Neural crest cell (in vitro differentiated cells): ENCODE measurements around the gene NRGN. TPM values are rescaled to one million over a fixed set of nuclear protein-coding genes. Genes with fewer than 3 reads are reported as not detected.

ENCODE experiments used
- DNase-seq: peaks from one replicate; pipeline ENCODE4 v3.0.0; 2021; ENCODE audit warnings: low read depth, mixed read lengths, low spot score
- H3K27ac Mint-ChIP-seq: one replicate; pipeline ENCODE4 v1.8.0; 2021; ENCODE audit warnings: mild to moderate bottlenecking, mixed read lengths; ENCODE audit not compliant: unreplicated experiment
- H3K27me3 Mint-ChIP-seq: 2 replicates; pipeline ENCODE4 v1.8.0; 2021; ENCODE audit warnings: low read depth, mild to moderate bottlenecking, mixed read lengths
- H3K36me3 Mint-ChIP-seq: 2 replicates; pipeline ENCODE4 v1.8.0; 2021; ENCODE audit warnings: low read depth, mild to moderate bottlenecking, mixed read lengths
- H3K4me1 Mint-ChIP-seq: 2 replicates; pipeline ENCODE4 v1.8.0; 2021; ENCODE audit warnings: mixed read lengths
- H3K4me3 Mint-ChIP-seq: one replicate; pipeline ENCODE4 v1.8.0; 2021; ENCODE audit warnings: mild to moderate bottlenecking, mixed read lengths
- H3K9me3 Mint-ChIP-seq: 2 replicates; pipeline ENCODE4 v1.8.0; 2021; ENCODE audit warnings: mixed read lengths
- CTCF ChIP-seq: fragments of 200-600 bp; sonication (generic); conservative IDR thresholded peaks from 2 replicates; pipeline ENCODE4 v1.5.0; 2021; ENCODE audit warnings: antibody characterized with exemption, mild to moderate bottlenecking
- total RNA-seq: library from RNA; stranded (reverse); gene quantifications from 2 replicates; pipeline ENCODE4 v1.2.1, GENCODE V29; 2021

The NRGN gene
- total RNA-seq, 1 donor from 2014 or later = 30.3 TPM

GRCh38 chr11:124712392-124712791, 27.4 kb upstream of the NRGN start:
- Mint-ChIP-seq H3K36me3 (peaks cover 3% of the 10 kb centered on the region), H3K27me3 (peaks cover 27% of the 10 kb centered on the region), H3K4me3 (no peak overlapping the region), H3K9me3 (peaks cover 3% of the 10 kb centered on the region), H3K4me1 (no peaks in the 10 kb centered on the region), H3K27ac (no peak overlapping the region)
- no peak for TF ChIP-seq CTCF
- DNase-seq = no peak

GRCh38 chr11:124716591-124716990, 23.2 kb upstream of the NRGN start:
- no peaks in the 10 kb centered on the region for H3K36me3 Mint-ChIP-seq
- H3K4me1 Mint-ChIP-seq = peaks cover 14% of the 10 kb centered on the region
- H3K27me3 Mint-ChIP-seq = peaks cover 69% of the 10 kb centered on the region
- H3K9me3 Mint-ChIP-seq = no peaks in the 10 kb centered on the region
- no peak for DNase-seq
- H3K27ac Mint-ChIP-seq = no peak overlapping the region
- TF ChIP-seq CTCF = no peak
- H3K4me3 Mint-ChIP-seq = no peak overlapping the region

GRCh38 chr11:124717421-124717785, 22.3 kb upstream of the NRGN start:
- Mint-ChIP-seq H3K27ac (no peak overlapping the region), H3K36me3 (no peaks in the 10 kb centered on the region), H3K27me3 (peaks cover 76% of the 10 kb centered on the region), H3K4me3 (peak overlapping the region; percentile 70), H3K9me3 (no peaks in the 10 kb centered on the region), H3K4me1 (peaks cover 22% of the 10 kb centered on the region)
- TF ChIP-seq CTCF = no peak
- DNase-seq = no peak

- H3K27ac Mint-ChIP-seq = no peak overlapping the region
- no peaks in the 10 kb centered on the region for H3K9me3 Mint-ChIP-seq
- peaks cover 28% of the 10 kb centered on the region for H3K4me1 Mint-ChIP-seq
- no peaks in the 10 kb centered on the region for H3K36me3 Mint-ChIP-seq
- H3K27me3 Mint-ChIP-seq = peaks cover 83% of the 10 kb centered on the region
- TF ChIP-seq CTCF = no peak
- H3K4me3 Mint-ChIP-seq = peak overlapping the region; percentile 70
- no peak for DNase-seq
Measured at GRCh38 chr11:124717786-124718651, 21.7 kb upstream of the NRGN start.

- H3K27me3 Mint-ChIP-seq = peaks cover 81% of the 10 kb centered on the region
- TF ChIP-seq CTCF = no peak
- H3K27ac Mint-ChIP-seq = no peak overlapping the region
- no peaks in the 10 kb centered on the region for H3K9me3 Mint-ChIP-seq
- no peaks in the 10 kb centered on the region for H3K36me3 Mint-ChIP-seq
- peaks cover 28% of the 10 kb centered on the region for H3K4me1 Mint-ChIP-seq
- DNase-seq = no peak
- peak overlapping the region; percentile 70 for H3K4me3 Mint-ChIP-seq
Measured at GRCh38 chr11:124718801-124719200, 20.9 kb upstream of the NRGN start.
